Spleen (tissue), 7 donors: ENCODE data around the gene HDDC2.

Experiments
- POLR2A ChIP-seq, 3 donors: fragments of 450-650 bp; IDR thresholded peaks; one replicate each; pipeline ENCODE4 v1.5.1; 2017; ENCODE audit warnings: antibody characterized with exemption in 3 of 3, mild to moderate bottlenecking in 1 of 3
- POLR2AphosphoS5 ChIP-seq, 3 donors: sonication (generic); formaldehyde crosslinking; IDR thresholded peaks; one replicate each; pipeline ENCODE4 v1.5.1; 2017; ENCODE audit warnings: antibody characterized with exemption in 3 of 3
- TF ChIP-seq, protein P1 (sequence below), 11 experiments: fragments of 200-600 bp in 7 of 11; fragments of 450-650 bp in 4 of 11; sonication (generic) in 4 of 11; IDR thresholded peaks in 8 of 11; conservative IDR thresholded peaks in 3 of 11; 1 replicate in 7 of 11; 2 replicates in 4 of 11; pipeline versions ENCODE4 v1.4.0 to v1.8.0; 2016 to 2021; ENCODE audit warnings: antibody characterized with exemption in 11 of 11, inconsistent platforms in 4 of 11, mild to moderate bottlenecking in 1 of 11
- donor health status: DM: no; HTN: no; CAD: no; lungs with moderate emphysema.
- donor health status: DM: no; HTN: no; CAD: no.
- donor health status: DM: no; HTN: no; CAD: no.

DNA sequence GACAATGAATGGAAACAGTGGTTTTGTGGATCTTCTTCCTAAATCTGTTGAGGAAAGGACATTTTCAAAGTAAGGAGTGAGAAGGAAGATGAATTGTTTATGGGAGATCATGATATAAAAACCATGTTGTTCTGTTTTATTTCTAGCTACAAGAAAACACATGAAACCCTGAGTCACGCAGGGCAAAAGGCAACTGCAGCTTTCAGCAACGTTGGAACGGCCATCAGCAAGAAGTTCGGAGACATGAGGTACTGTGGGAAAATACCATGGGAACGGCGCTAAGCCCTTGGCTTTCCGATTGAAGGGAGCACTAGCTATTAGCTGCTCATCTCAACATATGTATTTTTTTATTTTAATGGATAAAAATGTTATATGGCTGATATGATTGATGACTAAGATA, 53.6 kb downstream of the HDDC2 start:
- TF ChIP-seq POLR2A (IDR thresholded peaks at IDR 0.05) (no peak), POLR2AphosphoS5 (IDR thresholded peaks at IDR 0.05) (no peak)
- TF ChIP-seq, protein P1, sequence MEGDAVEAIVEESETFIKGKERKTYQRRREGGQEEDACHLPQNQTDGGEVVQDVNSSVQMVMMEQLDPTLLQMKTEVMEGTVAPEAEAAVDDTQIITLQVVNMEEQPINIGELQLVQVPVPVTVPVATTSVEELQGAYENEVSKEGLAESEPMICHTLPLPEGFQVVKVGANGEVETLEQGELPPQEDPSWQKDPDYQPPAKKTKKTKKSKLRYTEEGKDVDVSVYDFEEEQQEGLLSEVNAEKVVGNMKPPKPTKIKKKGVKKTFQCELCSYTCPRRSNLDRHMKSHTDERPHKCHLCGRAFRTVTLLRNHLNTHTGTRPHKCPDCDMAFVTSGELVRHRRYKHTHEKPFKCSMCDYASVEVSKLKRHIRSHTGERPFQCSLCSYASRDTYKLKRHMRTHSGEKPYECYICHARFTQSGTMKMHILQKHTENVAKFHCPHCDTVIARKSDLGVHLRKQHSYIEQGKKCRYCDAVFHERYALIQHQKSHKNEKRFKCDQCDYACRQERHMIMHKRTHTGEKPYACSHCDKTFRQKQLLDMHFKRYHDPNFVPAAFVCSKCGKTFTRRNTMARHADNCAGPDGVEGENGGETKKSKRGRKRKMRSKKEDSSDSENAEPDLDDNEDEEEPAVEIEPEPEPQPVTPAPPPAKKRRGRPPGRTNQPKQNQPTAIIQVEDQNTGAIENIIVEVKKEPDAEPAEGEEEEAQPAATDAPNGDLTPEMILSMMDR (IDR thresholded peaks at IDR 0.05 in 8 of 11, conservative IDR thresholded peaks at IDR 0.05 in 3 of 11) = no peak
